ENCODE results near the gene PDLIM4. TPM values are rescaled to one million over a fixed set of nuclear protein-coding genes. Genes with fewer than 3 reads are reported as not detected.

PDLIM4 gene
- total RNA-seq, 1 experiment from 2014 or later: 7.6 TPM

GRCh38 chr5:132233081-132233480, 24.4 kb upstream of the PDLIM4 start:
- H3K4me1 ChIP-seq (ENCODE audit: insufficient read depth, low read length): no peaks in the 10 kb centered on the region
- no peak overlapping the region for H2AK5ac ChIP-seq (ENCODE audit: insufficient read length, low read length)
- Mint-ChIP-seq H3K9me3 (no peaks in the 10 kb centered on the region), H3K4me1 (peaks cover 2 to 3% of the 10 kb centered on the region in 2 experiments; a peak in 2 of 4 replicates), H3K4me3 (no peak overlapping the region), H3K27ac (no peak overlapping the region), H3K36me3 (ENCODE audit: insufficient read depth in 1 of 3, low read depth in 3 of 3) (no peaks in the 10 kb centered on the region), H3K27me3 (ENCODE audit: low read depth) (peaks cover 36% of the 10 kb centered on the region)
- peaks cover 2% of the 10 kb centered on the region for H3K23me2 ChIP-seq (ENCODE audit: insufficient read length, low read depth, low read length, poor library complexity, severe bottlenecking)
- no peak overlapping the region for H2BK120ac ChIP-seq (ENCODE audit: low read depth, low read length, poor library complexity, severe bottlenecking)
- H3K4ac ChIP-seq (ENCODE audit: low read depth, low read length): no peak overlapping the region
- H3K14ac ChIP-seq (ENCODE audit: insufficient read depth, low read length): no peak overlapping the region
- no peak overlapping the region for H4K8ac ChIP-seq (replicated peaks; ENCODE audit: insufficient read length, low read depth, low read length)
- no peak overlapping the region for H3T11ph ChIP-seq (ENCODE audit: low read length)
- no peak overlapping the region for H3K27ac ChIP-seq (ENCODE audit: insufficient read length, low read depth, low read length)
- no peak overlapping the region for H2AFZ ChIP-seq (ENCODE audit: low read length)
- H3K79me2 ChIP-seq (ENCODE audit: insufficient read depth, low read length): no peaks in the 10 kb centered on the region
- H3K4me2 ChIP-seq (ENCODE audit: insufficient read depth, insufficient read length, low read length): no peak overlapping the region
- H2BK20ac ChIP-seq (ENCODE audit: low read depth, low read length, poor library complexity, severe bottlenecking): no peak overlapping the region
- H2BK15ac ChIP-seq (ENCODE audit: low read depth, low read length): no peak overlapping the region
- no peak overlapping the region for H3K9ac ChIP-seq (ENCODE audit: extremely low read depth, insufficient read length, low read length)
- no peaks in the 10 kb centered on the region for H3K9me3 ChIP-seq (ENCODE audit: control insufficient read depth, low read depth, low read length)
- no CpG with 5 or more reads among the region's 1 CpG for WGBS (ENCODE audit: extremely low coverage, insufficient read length, low lambda C conversion rate)
- TF ChIP-seq, protein P1, sequence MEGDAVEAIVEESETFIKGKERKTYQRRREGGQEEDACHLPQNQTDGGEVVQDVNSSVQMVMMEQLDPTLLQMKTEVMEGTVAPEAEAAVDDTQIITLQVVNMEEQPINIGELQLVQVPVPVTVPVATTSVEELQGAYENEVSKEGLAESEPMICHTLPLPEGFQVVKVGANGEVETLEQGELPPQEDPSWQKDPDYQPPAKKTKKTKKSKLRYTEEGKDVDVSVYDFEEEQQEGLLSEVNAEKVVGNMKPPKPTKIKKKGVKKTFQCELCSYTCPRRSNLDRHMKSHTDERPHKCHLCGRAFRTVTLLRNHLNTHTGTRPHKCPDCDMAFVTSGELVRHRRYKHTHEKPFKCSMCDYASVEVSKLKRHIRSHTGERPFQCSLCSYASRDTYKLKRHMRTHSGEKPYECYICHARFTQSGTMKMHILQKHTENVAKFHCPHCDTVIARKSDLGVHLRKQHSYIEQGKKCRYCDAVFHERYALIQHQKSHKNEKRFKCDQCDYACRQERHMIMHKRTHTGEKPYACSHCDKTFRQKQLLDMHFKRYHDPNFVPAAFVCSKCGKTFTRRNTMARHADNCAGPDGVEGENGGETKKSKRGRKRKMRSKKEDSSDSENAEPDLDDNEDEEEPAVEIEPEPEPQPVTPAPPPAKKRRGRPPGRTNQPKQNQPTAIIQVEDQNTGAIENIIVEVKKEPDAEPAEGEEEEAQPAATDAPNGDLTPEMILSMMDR (conservative IDR thresholded peaks at IDR 0.05): no peak
- no peak overlapping the region for H4K5ac ChIP-seq (ENCODE audit: insufficient read length, low read depth, low read length)
- no peaks in the 10 kb centered on the region for H3K79me1 ChIP-seq (ENCODE audit: insufficient read depth, low read depth, low read length, poor library complexity, severe bottlenecking)
- H3K23ac ChIP-seq (ENCODE audit: insufficient read length, low read depth, low read length): no peak overlapping the region
- no peaks in the 10 kb centered on the region for H3K27me3 ChIP-seq (ENCODE audit: insufficient read depth, low read length)
- H2BK12ac ChIP-seq (ENCODE audit: insufficient read length, low read depth, low read length): no peak overlapping the region
- no peak overlapping the region for H4K91ac ChIP-seq (ENCODE audit: insufficient read length, low read depth, low read length)
- no peak overlapping the region for H2BK5ac ChIP-seq (ENCODE audit: insufficient read length, low read length)
- no peaks in the 10 kb centered on the region for H4K20me1 ChIP-seq (ENCODE audit: control insufficient read depth, insufficient read depth, insufficient read length)
- H3K56ac ChIP-seq (ENCODE audit: insufficient read length, low read depth, low read length): no peak overlapping the region
- no peak overlapping the region for H3K18ac ChIP-seq (ENCODE audit: insufficient read length, low read depth, low read length)
- DNase-seq: no peak

Data from H9 (cell line).